A549 (cell line): ENCODE data around the gene TDP2. TPM values are rescaled to one million over a fixed set of nuclear protein-coding genes. Genes with fewer than 3 reads are reported as not detected.

ENCODE experiments used
- ATAC-seq, 2 experiments: fragments of 200-7000 bp in 1 of 2; fragments of >200 bp in 1 of 2; cut with Nextera tagmentation in 1 of 2; cut with Tn5 transposase in 1 of 2; 3 replicates each; pipeline versions ENCODE4 v1.8.0 to v1.9.1; 2018 to 2020; ENCODE audit warnings: mild to moderate bottlenecking in 1 of 2, moderate library complexity in 1 of 2
- CTCF ChIA-PET: fragments of 300-600 bp; sonication (Branson Sonifier 250); formaldehyde crosslinking; extraction: SDS; loops from one replicate; lab custom pipeline; 2021; ENCODE audit warnings: antibody characterized with exemption, inconsistent platforms; lab: Yijun Ruan, JAX
- POLR2A ChIA-PET: fragments of 350-600 bp; formaldehyde crosslinking; extraction: SDS; loops from one replicate; lab custom pipeline; 2021; ENCODE audit warnings: antibody characterized with exemption, inconsistent platforms; lab: Yijun Ruan, JAX
- DNase-seq, 2 experiments: peaks; one replicate each; pipeline versions ENCODE4 v3.0.0 to v3.0.0-alpha.2; 2011 to 2016; ENCODE audit warnings: low read depth in 1 of 2, low spot score in 1 of 2
- FAIRE-seq: peaks from 2 replicates; lab custom pipeline; 2011; peaks lifted over from hg19 to GRCh38; lab: Jason Lieb, UNC
- H3K27ac ChIP-seq, 2 experiments: fragments of >200 bp; sonication (Bioruptor Twin); formaldehyde crosslinking; 3 replicates each; pipeline ENCODE4 v1.5.1; 2016 to 2017
- H3K4me1 ChIP-seq: fragments of >200 bp; sonication (Bioruptor Twin); formaldehyde crosslinking; 3 replicates; pipeline ENCODE4 v1.6.1; 2016
- H3K4me2 ChIP-seq: fragments of >200 bp; sonication (Bioruptor Twin); formaldehyde crosslinking; 3 replicates; pipeline ENCODE4 v1.6.1; 2016
- H3K4me3 ChIP-seq: fragments of >200 bp; sonication (Bioruptor Twin); formaldehyde crosslinking; 3 replicates; pipeline ENCODE4 v1.5.1; 2016
- H3K9me3 ChIP-seq: fragments of >200 bp; sonication (Bioruptor Twin); formaldehyde crosslinking; 3 replicates; pipeline ENCODE4 v1.6.1; 2016
- CBX8 ChIP-seq: fragments of 200-600 bp; sonication (generic); IDR thresholded peaks from 2 replicates; pipeline ENCODE4 v1.6.1; 2016
- CHD4 ChIP-seq: fragments of 200-600 bp; sonication (generic); IDR thresholded peaks from 2 replicates; pipeline ENCODE4 v1.6.1; 2016; ENCODE audit warnings: antibody characterized with exemption, mild to moderate bottlenecking, borderline replicate concordance
- ESRRA ChIP-seq: fragments of 150-350 bp; IDR thresholded peaks from 2 replicates; pipeline ENCODE4 v1.6.1; 2014; ENCODE audit warnings: mild to moderate bottlenecking, low read length, borderline replicate concordance
- FOXS1 ChIP-seq: fragments of 250-450 bp; sonication (Bioruptor Pico); IDR thresholded peaks from 2 replicates; pipeline ENCODE4 v1.5.0; 2020; ENCODE audit warnings: mild to moderate bottlenecking, moderate library complexity
- HEYL ChIP-seq: fragments of 250-450 bp; sonication (Bioruptor Pico); IDR thresholded peaks from 2 replicates; pipeline ENCODE4 v1.8.0; 2021; ENCODE audit warnings: mild to moderate bottlenecking, moderate library complexity
- HOXB13 ChIP-seq: fragments of 250-450 bp; sonication (Bioruptor Pico); IDR thresholded peaks from 2 replicates; pipeline ENCODE4 v1.5.0; 2020; ENCODE audit warnings: low read depth, mild to moderate bottlenecking, moderate library complexity
- HOXB5 ChIP-seq: fragments of 250-450 bp; sonication (Bioruptor Pico); IDR thresholded peaks from 2 replicates; pipeline ENCODE4 v1.5.0; 2020; ENCODE audit warnings: mild to moderate bottlenecking, moderate library complexity
- MAFK ChIP-seq: fragments of 450-650 bp; IDR thresholded peaks from 2 replicates; pipeline ENCODE4 v1.6.1; 2014; ENCODE audit not compliant: partially characterized antibody
- MAZ ChIP-seq: fragments of 150-350 bp; IDR thresholded peaks from 2 replicates; pipeline ENCODE4 v1.6.1; 2014; ENCODE audit warnings: antibody characterized with exemption, low read depth, low read length, borderline replicate concordance
- MYC ChIP-seq: IDR thresholded peaks from 2 replicates; pipeline ENCODE4 v1.6.1; 2012; ENCODE audit warnings: mild to moderate bottlenecking, inconsistent platforms, low read length, improper control_type of control experiment, borderline replicate concordance
- NPAS2 ChIP-seq: fragments of 250-450 bp; sonication (Bioruptor Pico); IDR thresholded peaks from 2 replicates; pipeline ENCODE4 v1.8.0; 2022; ENCODE audit warnings: mild to moderate bottlenecking, moderate library complexity, borderline replicate concordance
- POLR2A ChIP-seq: IDR thresholded peaks from 2 replicates; pipeline ENCODE4 v1.6.1; 2012; ENCODE audit warnings: mild to moderate bottlenecking, low read length
- RARB ChIP-seq: fragments of 250-450 bp; sonication (Bioruptor Pico); IDR thresholded peaks from 2 replicates; pipeline ENCODE4 v1.8.0; 2021; ENCODE audit warnings: mild to moderate bottlenecking, moderate library complexity
- SREBF2 ChIP-seq: fragments of 450-650 bp; IDR thresholded peaks from 2 replicates; pipeline ENCODE4 v1.6.1; 2014; ENCODE audit warnings: mild to moderate bottlenecking, moderate library complexity
- TFCP2L1 ChIP-seq: fragments of 250-450 bp; sonication (Bioruptor Pico); IDR thresholded peaks from 2 replicates; pipeline ENCODE4 v1.5.0; 2021; ENCODE audit warnings: mild to moderate bottlenecking
- TP53 ChIP-seq: fragments of 250-450 bp; sonication (Bioruptor Pico); IDR thresholded peaks from 2 replicates; pipeline ENCODE4 v1.5.0; 2021; ENCODE audit warnings: mild to moderate bottlenecking, moderate library complexity
- ZNF302 ChIP-seq: fragments of 250-450 bp; sonication (Bioruptor Pico); IDR thresholded peaks from 2 replicates; pipeline ENCODE4 v1.9.0; 2021; ENCODE audit warnings: inconsistent platforms, mild to moderate bottlenecking, moderate library complexity
- WGBS: methylation state at CpG from one replicate; pipeline ENCODE4 v1.1.6; 2017; ENCODE audit errors: missing lambda C conversion rate; 5-methylcytosine and 5-hydroxymethylcytosine counted together
- polyA plus RNA-seq, 4 experiments: library from polyadenylated mRNA; depleted of rRNA in 3 of 4; stranded (reverse); fragments of >200 nt; fragmentation: RNase III in 1 of 4; extraction: RNeasy Plus Mini Kit Qiagen cat#74134 plus additional on column Dnase treatment in 1 of 4; gene quantifications; 2 replicates in 3 of 4; 3 replicates in 1 of 4; pipeline ENCODE4 v1.2.3, GENCODE V29; 2011 to 2017
- TF ChIP-seq, protein P1 (sequence below): fragments of >200 bp; sonication (Bioruptor Twin); formaldehyde crosslinking; IDR thresholded peaks from 2 replicates; pipeline ENCODE4 v1.6.1; 2016
- TF ChIP-seq, protein P2 (sequence below): IDR thresholded peaks from 2 replicates; pipeline ENCODE4 v1.6.1; 2012
- TF ChIP-seq, protein P3 (sequence below): fragments of 250-450 bp; sonication (Bioruptor Pico); IDR thresholded peaks from 2 replicates; pipeline ENCODE4 v1.5.0; 2020; ENCODE audit warnings: low read depth, mild to moderate bottlenecking, moderate library complexity
- TF ChIP-seq, protein P4 (sequence below): fragments of >200 bp; sonication (Bioruptor Twin); formaldehyde crosslinking; IDR thresholded peaks from 3 replicates; pipeline ENCODE4 v1.5.1; 2016
- TF ChIP-seq, protein P5 (sequence below): IDR thresholded peaks from 2 replicates; pipeline ENCODE4 v1.6.1; 2012; ENCODE audit warnings: low read depth, borderline replicate concordance
- TF ChIP-seq, protein P6 (sequence below): fragments of 150-350 bp; IDR thresholded peaks from 2 replicates; pipeline ENCODE4 v1.6.1; 2014; ENCODE audit warnings: low read depth, mild to moderate bottlenecking, low read length
- TF ChIP-seq, protein P7 (sequence below): IDR thresholded peaks from 2 replicates; pipeline ENCODE4 v1.6.1; 2012

TDP2 gene
- polyA plus RNA-seq, 2 of the 4 experiments (the other 2 are of a cell fraction), result 52.6 to 91.7 TPM

GRCh38 chr6:24663189-24663588 is 3.5 kb downstream of the TDP2 start:
- Histone ChIP-seq H3K4me2 (peak overlapping the region; percentile 83), H3K9me3 (no peaks in the 10 kb centered on the region), H3K27ac (peak overlapping the region; percentile 96 to 99; a peak in 3 of 6 replicates), H3K4me1 (peaks cover 68% of the 10 kb centered on the region), H3K4me3 (no peak overlapping the region)
- WGBS, result 100% methylated on average over 1 of the region's 1 CpG
- FAIRE-seq (no peak), DNase-seq (no peak), ATAC-seq (no peak)
- POLR2A ChIA-PET, result no interaction called here
- TF ChIP-seq SREBF2, result no peak
- TF ChIP-seq, protein P1, sequence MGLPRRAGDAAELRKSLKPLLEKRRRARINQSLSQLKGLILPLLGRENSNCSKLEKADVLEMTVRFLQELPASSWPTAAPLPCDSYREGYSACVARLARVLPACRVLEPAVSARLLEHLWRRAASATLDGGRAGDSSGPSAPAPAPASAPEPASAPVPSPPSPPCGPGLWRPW, result no peak
- TF ChIP-seq TFCP2L1 (CRISPR knock-in tag), result no peak
- TF ChIP-seq CHD4, result no peak
- no peak for TF ChIP-seq ESRRA
- TF ChIP-seq CBX8, result no peak
- TF ChIP-seq TP53 (CRISPR knock-in tag), result no peak
- no peak for TF ChIP-seq HEYL
- no peak for TF ChIP-seq RARB (CRISPR knock-in tag)
- CTCF ChIA-PET, result no interaction called here

DNA sequence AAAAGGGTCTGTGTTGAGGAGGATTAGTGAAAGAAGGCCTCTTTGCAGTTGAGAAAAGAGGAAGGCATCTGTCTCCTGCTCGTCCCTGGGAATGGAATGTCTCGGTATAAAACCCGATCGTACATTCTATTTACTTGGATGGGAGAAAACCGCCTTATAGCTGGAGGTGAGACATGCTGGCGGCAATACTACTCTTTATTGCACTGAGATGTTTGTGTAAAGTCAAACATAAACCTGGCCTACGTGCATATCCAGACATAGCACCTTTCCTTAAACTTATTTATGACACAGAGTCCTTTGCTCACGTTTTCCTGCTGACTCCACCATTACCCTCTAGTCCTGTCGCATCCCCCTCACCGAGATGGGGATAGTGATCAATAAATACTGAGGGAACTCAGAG is 4.5 kb downstream of the TDP2 start:
- 40% methylated on average over 10 of the region's 10 CpGs for WGBS
- no peak for FAIRE-seq
- peak overlapping the region; percentile 83 to 96 for H3K27ac ChIP-seq
- H3K4me2 ChIP-seq, result peak overlapping the region; percentile 83
- CTCF ChIA-PET, result no interaction called here
- no peak for ATAC-seq
- H3K4me1 ChIP-seq, result peaks cover 77% of the 10 kb centered on the region
- POLR2A ChIA-PET, result no interaction called here
- H3K4me3 ChIP-seq, result no peak overlapping the region
- no peaks in the 10 kb centered on the region for H3K9me3 ChIP-seq
- no peak for DNase-seq
- TF ChIP-seq, protein P1, result no peak
- no peak for TF ChIP-seq MAZ
- TF ChIP-seq, protein P2, sequence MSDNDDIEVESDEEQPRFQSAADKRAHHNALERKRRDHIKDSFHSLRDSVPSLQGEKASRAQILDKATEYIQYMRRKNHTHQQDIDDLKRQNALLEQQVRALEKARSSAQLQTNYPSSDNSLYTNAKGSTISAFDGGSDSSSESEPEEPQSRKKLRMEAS, result no peak
- TF ChIP-seq MAFK, result no peak
- no peak for TF ChIP-seq CHD4
- TF ChIP-seq HOXB5 (CRISPR knock-in tag), result no peak
- TF ChIP-seq CBX8, result no peak
- TF ChIP-seq, protein P3, sequence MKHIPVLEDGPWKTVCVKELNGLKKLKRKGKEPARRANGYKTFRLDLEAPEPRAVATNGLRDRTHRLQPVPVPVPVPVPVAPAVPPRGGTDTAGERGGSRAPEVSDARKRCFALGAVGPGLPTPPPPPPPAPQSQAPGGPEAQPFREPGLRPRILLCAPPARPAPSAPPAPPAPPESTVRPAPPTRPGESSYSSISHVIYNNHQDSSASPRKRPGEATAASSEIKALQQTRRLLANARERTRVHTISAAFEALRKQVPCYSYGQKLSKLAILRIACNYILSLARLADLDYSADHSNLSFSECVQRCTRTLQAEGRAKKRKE (CRISPR knock-in tag), result no peak
- TF ChIP-seq POLR2A, result no peak
- TF ChIP-seq, protein P4, sequence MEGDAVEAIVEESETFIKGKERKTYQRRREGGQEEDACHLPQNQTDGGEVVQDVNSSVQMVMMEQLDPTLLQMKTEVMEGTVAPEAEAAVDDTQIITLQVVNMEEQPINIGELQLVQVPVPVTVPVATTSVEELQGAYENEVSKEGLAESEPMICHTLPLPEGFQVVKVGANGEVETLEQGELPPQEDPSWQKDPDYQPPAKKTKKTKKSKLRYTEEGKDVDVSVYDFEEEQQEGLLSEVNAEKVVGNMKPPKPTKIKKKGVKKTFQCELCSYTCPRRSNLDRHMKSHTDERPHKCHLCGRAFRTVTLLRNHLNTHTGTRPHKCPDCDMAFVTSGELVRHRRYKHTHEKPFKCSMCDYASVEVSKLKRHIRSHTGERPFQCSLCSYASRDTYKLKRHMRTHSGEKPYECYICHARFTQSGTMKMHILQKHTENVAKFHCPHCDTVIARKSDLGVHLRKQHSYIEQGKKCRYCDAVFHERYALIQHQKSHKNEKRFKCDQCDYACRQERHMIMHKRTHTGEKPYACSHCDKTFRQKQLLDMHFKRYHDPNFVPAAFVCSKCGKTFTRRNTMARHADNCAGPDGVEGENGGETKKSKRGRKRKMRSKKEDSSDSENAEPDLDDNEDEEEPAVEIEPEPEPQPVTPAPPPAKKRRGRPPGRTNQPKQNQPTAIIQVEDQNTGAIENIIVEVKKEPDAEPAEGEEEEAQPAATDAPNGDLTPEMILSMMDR, result no peak
- TF ChIP-seq NPAS2 (CRISPR knock-in tag), result no peak
- TF ChIP-seq HOXB13, result no peak
- TF ChIP-seq, protein P5, sequence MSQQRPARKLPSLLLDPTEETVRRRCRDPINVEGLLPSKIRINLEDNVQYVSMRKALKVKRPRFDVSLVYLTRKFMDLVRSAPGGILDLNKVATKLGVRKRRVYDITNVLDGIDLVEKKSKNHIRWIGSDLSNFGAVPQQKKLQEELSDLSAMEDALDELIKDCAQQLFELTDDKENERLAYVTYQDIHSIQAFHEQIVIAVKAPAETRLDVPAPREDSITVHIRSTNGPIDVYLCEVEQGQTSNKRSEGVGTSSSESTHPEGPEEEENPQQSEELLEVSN, result no peak
- no peak for TF ChIP-seq HEYL
- no peak for TF ChIP-seq ZNF302
- no peak for TF ChIP-seq MYC
- TF ChIP-seq, protein P6, sequence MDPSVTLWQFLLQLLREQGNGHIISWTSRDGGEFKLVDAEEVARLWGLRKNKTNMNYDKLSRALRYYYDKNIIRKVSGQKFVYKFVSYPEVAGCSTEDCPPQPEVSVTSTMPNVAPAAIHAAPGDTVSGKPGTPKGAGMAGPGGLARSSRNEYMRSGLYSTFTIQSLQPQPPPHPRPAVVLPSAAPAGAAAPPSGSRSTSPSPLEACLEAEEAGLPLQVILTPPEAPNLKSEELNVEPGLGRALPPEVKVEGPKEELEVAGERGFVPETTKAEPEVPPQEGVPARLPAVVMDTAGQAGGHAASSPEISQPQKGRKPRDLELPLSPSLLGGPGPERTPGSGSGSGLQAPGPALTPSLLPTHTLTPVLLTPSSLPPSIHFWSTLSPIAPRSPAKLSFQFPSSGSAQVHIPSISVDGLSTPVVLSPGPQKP, result no peak
- TF ChIP-seq TFCP2L1 (CRISPR knock-in tag), result no peak
- TF ChIP-seq, protein P7, sequence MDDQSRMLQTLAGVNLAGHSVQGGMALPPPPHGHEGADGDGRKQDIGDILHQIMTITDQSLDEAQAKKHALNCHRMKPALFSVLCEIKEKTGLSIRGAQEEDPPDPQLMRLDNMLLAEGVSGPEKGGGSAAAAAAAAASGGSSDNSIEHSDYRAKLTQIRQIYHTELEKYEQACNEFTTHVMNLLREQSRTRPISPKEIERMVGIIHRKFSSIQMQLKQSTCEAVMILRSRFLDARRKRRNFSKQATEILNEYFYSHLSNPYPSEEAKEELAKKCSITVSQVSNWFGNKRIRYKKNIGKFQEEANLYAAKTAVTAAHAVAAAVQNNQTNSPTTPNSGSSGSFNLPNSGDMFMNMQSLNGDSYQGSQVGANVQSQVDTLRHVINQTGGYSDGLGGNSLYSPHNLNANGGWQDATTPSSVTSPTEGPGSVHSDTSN, result no peak
- TF ChIP-seq FOXS1, result no peak
- TF ChIP-seq, all 56 proteins: peak for 0
